Activated CD4-positive, alpha-beta memory T cell treated with anti-CD3 and anti-CD28 coated beads for 36 hours (primary cell): ENCODE results near the gene SOX6. TPM values are rescaled to one million over a fixed set of nuclear protein-coding genes. Genes with fewer than 3 reads are reported as not detected.
"Not testable (repeated sequence)": the region's sequence is repeated elsewhere in the genome, so short reads cannot be mapped to it uniquely, and the experiment has no call there.

Source experiments
- CTCF ChIA-PET: fragments of 350-600 bp; sonication (Branson Sonifier 250); formaldehyde crosslinking; loops from one replicate; lab custom pipeline; 2021; ENCODE audit warnings: antibody characterized with exemption, inconsistent platforms; lab: Charles Lee
- POLR2A ChIA-PET: fragments of 350-600 bp; sonication (Branson Sonifier 250); formaldehyde crosslinking; loops from one replicate; lab custom pipeline; 2021; ENCODE audit warnings: antibody characterized with exemption; lab: Charles Lee
- DNase-seq: peaks from one replicate; pipeline ENCODE4 v3.0.0-alpha.2; 2020
- H3K27ac Mint-ChIP-seq: one replicate; pipeline ENCODE4 v1.8.0; 2021; ENCODE audit warnings: mixed read lengths
- H3K27me3 Mint-ChIP-seq: one replicate; pipeline ENCODE4 v1.8.0; 2021; ENCODE audit warnings: mixed read lengths
- H3K36me3 Mint-ChIP-seq: one replicate; pipeline ENCODE4 v1.8.0; 2021; ENCODE audit warnings: mixed read lengths
- H3K4me1 Mint-ChIP-seq: one replicate; pipeline ENCODE4 v1.8.0; 2021; ENCODE audit warnings: low read depth, mixed read lengths
- H3K4me3 Mint-ChIP-seq: one replicate; pipeline ENCODE4 v1.8.0; 2021; ENCODE audit warnings: mild to moderate bottlenecking, mixed read lengths
- H3K9me3 Mint-ChIP-seq: one replicate; pipeline ENCODE4 v1.8.0; 2021; ENCODE audit warnings: mixed read lengths
- intact Hi-C: fragments of 100-400 bp; cut with micrococcal nuclease; formaldehyde crosslinking; loops from one replicate; pipeline ENCODE4 v1.15.1; 2023
- total RNA-seq, 2 experiments: library from RNA; stranded (reverse); gene quantifications; one replicate each; pipeline ENCODE4 v1.2.3, GENCODE V29; 2021

SOX6 gene
- total RNA-seq, 2 experiments from 2014 or later: not detected

DNA sequence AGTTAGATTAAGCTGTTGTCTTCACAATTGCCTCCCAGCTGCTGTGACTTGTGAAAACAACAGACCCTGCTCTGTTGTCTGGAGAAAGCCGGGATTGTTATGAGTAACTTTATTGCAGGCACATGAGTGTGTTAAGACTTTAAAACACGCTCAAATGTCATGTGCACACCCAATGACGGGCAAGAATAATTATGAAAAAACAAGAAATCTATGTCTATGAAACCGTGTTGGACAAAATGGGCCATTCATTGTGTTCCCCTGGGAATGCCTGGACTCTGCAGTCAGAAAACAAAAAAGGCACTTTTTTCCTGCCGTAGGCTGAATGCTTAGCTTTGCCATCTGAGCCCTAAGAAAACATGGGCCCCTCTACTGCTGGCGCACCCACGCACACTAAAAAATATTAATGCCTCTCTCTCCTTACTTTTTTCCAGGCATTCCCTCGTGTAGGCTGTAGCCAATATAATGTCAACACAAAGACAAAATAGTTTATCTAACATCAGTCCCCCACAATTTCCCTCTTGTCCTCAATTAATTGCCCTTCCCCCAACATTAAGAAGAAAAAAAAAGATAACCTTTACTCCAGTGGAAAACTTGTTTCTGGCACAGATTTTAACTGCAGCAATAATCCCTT is 207.9 kb downstream of the SOX6 start:
- Mint-ChIP-seq H3K4me1 (no peaks in the 10 kb centered on the region), H3K9me3 (peaks cover 14% of the 10 kb centered on the region), H3K27ac (no peak overlapping the region), H3K36me3 (no peaks in the 10 kb centered on the region), H3K27me3 (no peaks in the 10 kb centered on the region), H3K4me3 (no peak overlapping the region)
- DNase-seq: no peak
- ChIA-PET CTCF (no interaction called here), POLR2A (no interaction called here)
- intact Hi-C loops: no loop called here

DNA sequence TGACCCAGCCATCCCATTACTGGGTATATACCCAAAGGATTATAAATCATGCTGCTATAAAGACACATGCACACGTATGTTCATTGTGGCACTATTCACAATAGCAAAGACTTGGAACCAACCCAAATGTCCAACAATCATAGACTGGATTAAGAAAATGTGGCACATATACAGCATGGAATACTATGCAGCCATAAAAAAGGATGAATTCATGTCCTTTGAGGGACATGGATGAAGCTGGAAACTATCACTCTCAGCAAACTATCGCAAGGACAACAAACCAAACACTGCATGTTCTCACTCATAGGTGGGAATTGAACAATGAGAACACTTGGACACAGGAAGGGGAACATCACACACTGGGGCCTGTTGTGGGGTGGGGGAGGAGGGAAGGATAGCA is 209.4 kb downstream of the SOX6 start:
- H3K36me3 Mint-ChIP-seq, POLR2A ChIA-PET, intact Hi-C loops, DNase-seq, CTCF ChIA-PET, H3K4me3 Mint-ChIP-seq, H3K27me3 Mint-ChIP-seq, H3K27ac Mint-ChIP-seq, H3K4me1 Mint-ChIP-seq: not testable (repeated sequence)
- H3K9me3 Mint-ChIP-seq: peaks cover 19% of the 10 kb centered on the region

DNA sequence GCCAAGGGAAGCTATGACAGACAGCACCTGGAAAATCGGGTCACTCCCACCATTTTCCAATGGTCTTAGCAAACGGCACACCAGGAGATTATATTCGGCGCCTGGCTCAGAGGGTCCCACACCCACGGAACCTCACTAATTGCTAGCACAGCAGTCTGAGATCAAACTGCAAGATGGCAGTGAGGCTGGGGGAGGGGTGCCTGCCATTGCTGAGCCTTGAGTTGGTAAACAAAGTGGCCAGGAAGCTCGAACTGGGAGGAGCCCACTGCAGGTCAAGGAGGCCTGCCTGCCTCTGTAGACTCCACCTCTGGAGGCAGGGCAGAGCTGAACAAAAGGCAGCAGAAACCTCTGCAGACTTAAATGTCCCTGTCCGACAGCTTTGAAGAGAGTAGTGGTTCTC is 214.7 kb downstream of the SOX6 start:
- intact Hi-C loops, H3K4me3 Mint-ChIP-seq, CTCF ChIA-PET, H3K27me3 Mint-ChIP-seq, H3K27ac Mint-ChIP-seq, H3K36me3 Mint-ChIP-seq, H3K4me1 Mint-ChIP-seq, POLR2A ChIA-PET, DNase-seq: not testable (repeated sequence)
- peaks cover 20% of the 10 kb centered on the region for H3K9me3 Mint-ChIP-seq

- peaks cover 20% of the 10 kb centered on the region for H3K9me3 Mint-ChIP-seq
- CTCF ChIA-PET, H3K4me3 Mint-ChIP-seq, H3K4me1 Mint-ChIP-seq, intact Hi-C loops, H3K36me3 Mint-ChIP-seq, POLR2A ChIA-PET, H3K27me3 Mint-ChIP-seq, H3K27ac Mint-ChIP-seq, DNase-seq: not testable (repeated sequence)
Measured at GRCh38 chr11:16141162-16141561, 215.2 kb downstream of the SOX6 start.

DNA sequence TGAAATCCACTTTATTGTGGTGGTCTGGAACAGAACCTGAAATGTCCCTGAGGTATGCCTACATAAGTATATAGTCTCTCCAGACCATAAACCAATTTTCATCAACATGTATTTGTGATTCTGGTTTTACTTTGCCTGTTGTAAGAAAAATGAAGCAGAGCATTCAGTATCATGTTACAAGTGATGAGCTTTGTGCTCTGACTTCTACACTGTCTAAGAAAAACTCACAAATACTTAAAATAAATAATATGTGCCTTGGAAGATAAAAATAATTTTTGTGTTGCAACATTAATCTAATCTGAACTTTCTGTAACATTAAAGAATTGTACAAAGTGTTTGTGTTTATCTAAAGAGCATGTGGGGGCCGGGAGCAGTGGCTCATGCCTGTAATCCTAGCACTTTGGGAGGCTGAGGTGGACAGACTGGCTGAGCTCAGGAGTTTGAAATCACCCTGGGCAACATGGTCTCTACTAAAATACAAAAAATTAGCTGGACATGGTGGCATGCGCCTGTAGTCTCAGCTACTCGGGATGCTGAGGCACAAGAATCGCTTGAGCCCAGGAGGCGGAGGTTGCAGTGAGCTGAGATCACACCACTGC is 219.5 kb downstream of the SOX6 start:
- Mint-ChIP-seq H3K27ac (no peak overlapping the region), H3K27me3 (no peaks in the 10 kb centered on the region), H3K4me3 (no peak overlapping the region), H3K36me3 (no peaks in the 10 kb centered on the region), H3K4me1 (no peaks in the 10 kb centered on the region), H3K9me3 (peaks cover 27% of the 10 kb centered on the region)
- CTCF ChIA-PET: no interaction called here
- no peak for DNase-seq
- intact Hi-C loops: no loop called here
- POLR2A ChIA-PET: no interaction called here

GRCh38 chr11:16133867-16134266 is 222.5 kb downstream of the SOX6 start:
- POLR2A ChIA-PET: no interaction called here
- Mint-ChIP-seq H3K36me3 (no peaks in the 10 kb centered on the region), H3K9me3 (peaks cover 27% of the 10 kb centered on the region), H3K27ac (no peak overlapping the region), H3K4me3 (no peak overlapping the region), H3K4me1 (no peaks in the 10 kb centered on the region), H3K27me3 (no peaks in the 10 kb centered on the region)
- intact Hi-C loops: no loop called here
- no peak for DNase-seq
- CTCF ChIA-PET: no interaction called here

GRCh38 chr11:16127732-16128131 is 228.6 kb downstream of the SOX6 start:
- intact Hi-C loops: no loop called here
- Mint-ChIP-seq H3K27me3 (no peaks in the 10 kb centered on the region), H3K4me1 (no peaks in the 10 kb centered on the region), H3K27ac (no peak overlapping the region), H3K9me3 (peaks cover 6% of the 10 kb centered on the region), H3K4me3 (no peak overlapping the region), H3K36me3 (no peaks in the 10 kb centered on the region)
- no peak for DNase-seq
- ChIA-PET CTCF (no interaction called here), POLR2A (no interaction called here)

GRCh38 chr11:16126362-16126761 is 230.0 kb downstream of the SOX6 start:
- H3K27me3 Mint-ChIP-seq: no peaks in the 10 kb centered on the region
- CTCF ChIA-PET: interaction anchor here (0.6 kb wide), 1 partner anchor 376 kb away, joined by 3 read pairs; no protein-coding TSS in a partner anchor
- intact Hi-C loops: no loop called here
- peaks cover 3% of the 10 kb centered on the region for H3K9me3 Mint-ChIP-seq
- H3K27ac Mint-ChIP-seq: no peak overlapping the region
- DNase-seq: no peak
- H3K4me1 Mint-ChIP-seq: no peaks in the 10 kb centered on the region
- no peak overlapping the region for H3K4me3 Mint-ChIP-seq
- H3K36me3 Mint-ChIP-seq: no peaks in the 10 kb centered on the region
- POLR2A ChIA-PET: no interaction called here

GRCh38 chr11:16125796-16126195 is 230.6 kb downstream of the SOX6 start:
- no peaks in the 10 kb centered on the region for H3K27me3 Mint-ChIP-seq
- no peaks in the 10 kb centered on the region for H3K36me3 Mint-ChIP-seq
- no peaks in the 10 kb centered on the region for H3K4me1 Mint-ChIP-seq
- H3K9me3 Mint-ChIP-seq: peaks cover 3% of the 10 kb centered on the region
- POLR2A ChIA-PET: no interaction called here
- no peak overlapping the region for H3K4me3 Mint-ChIP-seq
- CTCF ChIA-PET: interaction anchor here (0.7 kb wide), 1 partner anchor 259 kb away, joined by 3 read pairs; no protein-coding TSS in a partner anchor
- intact Hi-C loops: no loop called here
- no peak for DNase-seq
- H3K27ac Mint-ChIP-seq: no peak overlapping the region

- H3K4me1 Mint-ChIP-seq: no peaks in the 10 kb centered on the region
- intact Hi-C loops: no loop called here
- H3K9me3 Mint-ChIP-seq: peaks cover 3% of the 10 kb centered on the region
- no peak for DNase-seq
- no peak overlapping the region for H3K4me3 Mint-ChIP-seq
- no peaks in the 10 kb centered on the region for H3K36me3 Mint-ChIP-seq
- ChIA-PET POLR2A (no interaction called here), CTCF (no interaction called here)
- H3K27me3 Mint-ChIP-seq: no peaks in the 10 kb centered on the region
- H3K27ac Mint-ChIP-seq: no peak overlapping the region
Measured at GRCh38 chr11:16124390-16124789, 232.0 kb downstream of the SOX6 start.

DNA sequence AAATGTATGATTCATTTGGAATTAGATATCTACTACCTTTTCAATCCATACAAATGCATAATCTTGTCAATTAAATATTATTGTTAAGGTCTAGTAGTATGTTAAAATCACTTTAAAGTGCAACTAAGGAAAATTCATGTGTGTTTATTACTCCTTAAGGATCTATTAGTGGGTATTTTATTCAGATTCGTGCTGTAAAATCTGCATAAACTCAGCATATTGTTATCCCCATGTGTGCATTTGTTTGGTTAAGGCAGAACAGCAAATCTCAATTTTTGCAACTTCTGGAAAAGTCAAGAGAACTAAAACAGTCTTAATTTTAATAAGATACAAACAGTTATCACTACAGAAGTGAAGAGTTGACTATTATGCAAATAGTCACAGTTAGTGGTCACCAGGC is 234.5 kb downstream of the SOX6 start:
- no peak overlapping the region for H3K27ac Mint-ChIP-seq
- CTCF ChIA-PET: no interaction called here

DNA sequence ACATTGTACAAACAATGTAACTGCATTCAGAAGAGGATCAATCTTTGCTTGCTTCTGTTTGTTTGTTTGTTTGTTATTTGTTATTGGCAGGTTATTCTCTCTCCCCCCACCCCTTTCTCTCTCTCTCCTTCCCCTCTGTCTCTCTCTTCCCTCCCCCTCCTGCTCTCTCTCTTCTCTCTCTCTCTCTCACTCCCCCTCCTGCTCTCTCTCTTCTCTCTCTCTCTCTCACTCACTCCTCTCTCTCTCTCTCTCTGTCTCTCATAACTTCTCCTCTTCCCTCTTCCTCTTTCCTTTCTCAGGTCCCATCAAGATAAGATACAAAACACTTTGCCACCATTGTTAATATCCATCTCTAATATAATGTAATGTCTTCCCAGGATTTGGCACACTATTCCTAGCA is 236.3 kb downstream of the SOX6 start:
- Mint-ChIP-seq H3K27me3 (no peaks in the 10 kb centered on the region), H3K4me3 (no peak overlapping the region), H3K27ac (no peak overlapping the region), H3K36me3 (no peaks in the 10 kb centered on the region), H3K4me1 (no peaks in the 10 kb centered on the region), H3K9me3 (no peaks in the 10 kb centered on the region)
- intact Hi-C loops: no loop called here
- no peak for DNase-seq
- ChIA-PET CTCF (no interaction called here), POLR2A (no interaction called here)

More for the DNA sequence above, 234.5 kb downstream of the SOX6 start:
- H3K36me3 Mint-ChIP-seq: no peaks in the 10 kb centered on the region
- no peak overlapping the region for H3K4me3 Mint-ChIP-seq
- no peaks in the 10 kb centered on the region for H3K27me3 Mint-ChIP-seq
- H3K9me3 Mint-ChIP-seq: peaks cover 3% of the 10 kb centered on the region
- intact Hi-C loops: no loop called here
- POLR2A ChIA-PET: no interaction called here
- no peaks in the 10 kb centered on the region for H3K4me1 Mint-ChIP-seq
- no peak for DNase-seq
